ENCODE results near the gene IKZF1.

DNA sequence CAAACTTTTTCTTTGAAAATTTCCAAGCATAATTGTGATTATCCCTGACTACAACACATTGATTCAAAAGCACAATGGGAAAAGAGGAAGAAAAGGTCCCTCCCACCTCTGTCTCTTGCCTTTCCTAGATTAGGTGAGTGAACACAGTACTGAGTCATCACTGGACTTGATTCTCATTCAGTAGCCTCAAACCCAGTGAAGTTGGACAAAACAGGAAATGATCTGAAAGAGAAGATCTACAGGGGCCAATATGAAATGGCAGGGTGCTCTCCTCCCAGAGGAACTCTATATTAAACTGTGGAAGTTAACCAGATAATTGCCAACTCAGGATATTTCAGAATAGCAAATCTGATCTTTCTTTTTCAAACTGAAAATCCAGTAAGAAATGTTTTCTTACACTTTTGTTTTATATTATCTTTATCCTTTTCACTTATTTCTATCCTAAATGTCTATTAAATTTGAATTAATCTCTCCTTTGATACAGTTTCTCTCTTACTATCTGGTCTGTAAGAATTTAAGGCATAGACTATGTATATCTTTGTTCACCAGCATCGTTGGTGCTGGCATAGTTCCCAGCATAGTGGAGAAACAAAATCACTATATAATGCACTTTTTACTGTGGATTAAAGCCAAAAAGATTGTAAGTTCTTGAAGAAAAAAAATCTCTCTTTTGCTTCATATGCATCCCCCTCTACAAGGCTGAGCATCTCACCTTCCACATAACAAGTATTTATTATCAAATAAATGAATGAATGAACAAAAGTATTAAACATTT, 41.4 kb upstream of the IKZF1 start:
- TF ChIP-seq, protein P1, sequence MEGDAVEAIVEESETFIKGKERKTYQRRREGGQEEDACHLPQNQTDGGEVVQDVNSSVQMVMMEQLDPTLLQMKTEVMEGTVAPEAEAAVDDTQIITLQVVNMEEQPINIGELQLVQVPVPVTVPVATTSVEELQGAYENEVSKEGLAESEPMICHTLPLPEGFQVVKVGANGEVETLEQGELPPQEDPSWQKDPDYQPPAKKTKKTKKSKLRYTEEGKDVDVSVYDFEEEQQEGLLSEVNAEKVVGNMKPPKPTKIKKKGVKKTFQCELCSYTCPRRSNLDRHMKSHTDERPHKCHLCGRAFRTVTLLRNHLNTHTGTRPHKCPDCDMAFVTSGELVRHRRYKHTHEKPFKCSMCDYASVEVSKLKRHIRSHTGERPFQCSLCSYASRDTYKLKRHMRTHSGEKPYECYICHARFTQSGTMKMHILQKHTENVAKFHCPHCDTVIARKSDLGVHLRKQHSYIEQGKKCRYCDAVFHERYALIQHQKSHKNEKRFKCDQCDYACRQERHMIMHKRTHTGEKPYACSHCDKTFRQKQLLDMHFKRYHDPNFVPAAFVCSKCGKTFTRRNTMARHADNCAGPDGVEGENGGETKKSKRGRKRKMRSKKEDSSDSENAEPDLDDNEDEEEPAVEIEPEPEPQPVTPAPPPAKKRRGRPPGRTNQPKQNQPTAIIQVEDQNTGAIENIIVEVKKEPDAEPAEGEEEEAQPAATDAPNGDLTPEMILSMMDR (conservative IDR thresholded peaks at IDR 0.05 in 1 of 2, IDR thresholded peaks at IDR 0.05 in 1 of 2; ENCODE audit: low read depth in 1 of 2, low read length in 2 of 2) = no peak
- TF ChIP-seq EZH2 (IDR thresholded peaks at IDR 0.05; ENCODE audit: low read length, missing control alignments) = no peak
